GM18526 (cell line): ENCODE measurements around the gene FOXC1.

Source experiments
- POLR2A ChIP-seq: IDR thresholded peaks from 3 replicates; pipeline ENCODE4 v1.6.1; 2011; ENCODE audit not compliant: insufficient read length; ENCODE audit errors: extremely low read depth

The FOXC1 gene

DNA sequence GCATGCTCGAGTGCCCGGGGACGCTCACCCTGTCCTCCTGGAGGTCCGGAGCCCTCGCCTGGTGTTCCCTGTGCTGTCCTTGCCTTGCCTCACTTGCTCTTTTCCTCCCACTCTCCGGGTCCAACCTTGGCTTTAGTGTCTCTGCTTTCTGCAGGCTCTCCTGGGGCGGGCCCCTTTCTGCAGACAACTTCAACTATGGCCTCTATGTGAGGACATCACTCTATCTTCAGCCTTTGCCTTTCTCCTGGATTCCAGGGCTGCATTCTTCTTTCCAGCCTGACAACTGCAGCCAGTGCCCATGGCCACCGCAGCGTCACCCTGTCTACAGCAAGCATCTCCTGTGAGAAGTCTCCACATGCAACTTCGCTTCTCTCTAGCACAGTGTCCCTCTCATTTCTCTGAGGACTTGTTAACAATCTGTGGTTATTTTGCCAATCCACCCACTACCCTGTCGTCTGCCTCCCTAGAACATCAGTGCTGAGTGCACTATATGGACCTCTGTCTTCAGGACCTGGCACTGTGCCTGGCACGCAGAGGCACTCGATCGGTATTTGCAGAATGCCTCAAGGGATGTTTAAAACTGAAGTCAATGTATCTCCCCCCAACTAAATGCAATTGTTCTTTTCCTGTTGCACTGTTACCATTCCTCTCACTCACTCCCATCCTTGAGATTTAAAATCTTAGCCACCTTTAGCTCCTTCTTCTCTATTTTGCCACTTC is 35.9 kb downstream of the FOXC1 start:
- no peak for TF ChIP-seq POLR2A

DNA sequence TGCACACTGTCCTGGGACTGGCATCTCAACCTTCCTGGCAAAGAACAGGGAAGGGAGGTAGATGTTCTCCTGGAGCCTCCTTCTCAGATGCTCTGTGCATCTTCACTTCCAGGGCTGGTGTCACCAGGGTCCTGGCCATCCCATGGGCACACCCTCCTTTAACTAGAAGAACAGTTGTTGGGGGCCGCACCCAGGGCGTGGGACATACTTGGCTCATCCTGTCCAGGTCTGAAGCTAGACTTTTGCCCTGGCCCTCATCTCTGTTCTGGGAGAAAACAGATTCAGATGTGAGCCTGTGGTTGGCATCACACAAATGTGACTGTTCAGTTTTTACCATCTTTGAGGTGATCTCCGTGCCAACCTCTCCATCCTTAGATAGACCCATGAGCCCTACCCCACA is 41.6 kb downstream of the FOXC1 start:
- TF ChIP-seq POLR2A: no peak

- no peak for TF ChIP-seq POLR2A
Observed at GRCh38 chr6:1652842-1653241, 43.1 kb downstream of the FOXC1 start.

DNA sequence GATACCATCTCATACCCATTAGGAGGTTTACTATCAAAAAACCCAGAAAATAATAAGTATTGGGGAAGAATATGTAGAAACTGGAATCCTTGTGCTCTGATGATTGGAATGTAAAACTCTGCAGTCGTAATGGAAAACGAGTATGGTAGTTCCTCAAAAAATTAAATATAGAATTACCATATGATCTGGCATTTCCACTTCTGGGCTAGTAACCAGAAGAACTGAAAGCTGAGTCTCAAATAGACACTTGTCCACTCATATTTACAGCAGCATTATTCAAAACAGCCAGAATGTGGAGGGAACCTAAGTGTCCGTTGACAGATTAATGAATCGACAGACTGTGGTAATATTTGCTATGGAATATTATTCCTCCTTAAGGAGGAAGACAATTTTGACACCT is 44.3 kb downstream of the FOXC1 start:
- TF ChIP-seq POLR2A: no peak

- TF ChIP-seq POLR2A: no peak
Observed at GRCh38 chr6:1657116-1657770, 47.5 kb downstream of the FOXC1 start.

GRCh38 chr6:1657771-1658165 is 48.1 kb downstream of the FOXC1 start:
- TF ChIP-seq POLR2A: no peak

- no peak for TF ChIP-seq POLR2A
Observed at GRCh38 chr6:1658212-1659005, 48.7 kb downstream of the FOXC1 start.

DNA sequence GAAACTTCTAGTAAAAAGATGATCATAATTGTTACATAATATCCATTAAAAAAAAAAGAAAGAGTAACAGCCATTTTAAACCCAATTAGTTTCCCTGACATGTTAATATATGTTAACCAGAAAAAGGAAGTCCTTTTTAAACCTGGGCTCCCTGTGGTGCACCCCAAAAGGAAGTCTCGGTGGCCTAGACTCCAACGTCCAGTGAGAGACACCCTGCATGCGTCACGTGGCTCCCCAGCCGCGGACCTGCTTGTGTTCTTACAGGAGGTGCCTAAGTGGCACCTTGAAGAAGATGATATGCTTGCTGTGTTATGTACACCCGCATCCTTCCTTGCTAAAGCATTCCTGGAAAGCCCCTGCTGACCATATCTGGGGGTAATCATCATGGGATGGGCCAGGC is 50.1 kb downstream of the FOXC1 start:
- TF ChIP-seq POLR2A: no peak

DNA sequence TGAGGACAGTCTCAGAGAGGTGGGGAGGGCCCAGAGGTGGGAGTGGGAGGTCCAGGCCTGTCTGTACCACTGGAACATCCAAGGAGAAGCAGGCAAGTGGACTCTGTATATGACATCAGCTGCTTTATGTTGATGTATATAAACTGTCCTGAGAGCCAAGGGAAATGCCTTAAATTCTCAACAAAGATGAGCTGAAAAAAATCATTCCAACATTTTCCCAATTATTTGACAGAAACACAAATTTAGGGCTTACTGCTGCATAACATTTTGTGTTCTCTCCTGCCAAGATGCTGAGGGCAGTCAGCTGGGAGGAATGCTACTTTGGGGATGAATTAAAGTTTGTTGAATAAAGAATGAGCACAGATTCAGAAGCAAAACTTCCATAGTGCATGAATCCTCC is 52.8 kb downstream of the FOXC1 start:
- no peak for TF ChIP-seq POLR2A
